Iris pigment epithelial cell (primary cell): ENCODE measurements around the gene CDH23.
A peak's percentile ranks its signal among the peaks of the same experiment; 100 is the strongest.

Source experiments
- DNase-seq: peaks from one replicate; pipeline ENCODE4 v3.0.0-alpha.2; 2011; ENCODE audit warnings: low read depth

CDH23 gene

GRCh38 chr10:71802235-71802634, 405.5 kb downstream of the CDH23 start:
- no peak for DNase-seq

- DNase-seq = no peak
These were observed 406.2 kb downstream of the CDH23 start for GRCh38 chr10:71802715-71803488.

- DNase-seq = no peak
These were observed 407.4 kb downstream of the CDH23 start for GRCh38 chr10:71804077-71804476.

- peak; percentile 29 for DNase-seq
These were observed 409.3 kb downstream of the CDH23 start for GRCh38 chr10:71805776-71806703.

GRCh38 chr10:71806704-71807556, 410.2 kb downstream of the CDH23 start:
- DNase-seq = no peak

- DNase-seq = no peak
These were observed 411.1 kb downstream of the CDH23 start for GRCh38 chr10:71807557-71808510.

GRCh38 chr10:71809628-71810027, 412.9 kb downstream of the CDH23 start:
- no peak for DNase-seq

- no peak for DNase-seq
These were observed 413.5 kb downstream of the CDH23 start for GRCh38 chr10:71810048-71810750.

GRCh38 chr10:71811351-71811750, 414.6 kb downstream of the CDH23 start:
- no peak for DNase-seq

- DNase-seq = no peak
These were observed 415.5 kb downstream of the CDH23 start for GRCh38 chr10:71812016-71812912.

- no peak for DNase-seq
These were observed 416.3 kb downstream of the CDH23 start for GRCh38 chr10:71812913-71813590.

- no peak for DNase-seq
These were observed 418.2 kb downstream of the CDH23 start for GRCh38 chr10:71814922-71815411.

GRCh38 chr10:71815515-71816130, 418.9 kb downstream of the CDH23 start:
- DNase-seq = no peak

GRCh38 chr10:71816421-71816851, 419.7 kb downstream of the CDH23 start:
- DNase-seq = no peak

GRCh38 chr10:71816936-71817618, 420.4 kb downstream of the CDH23 start:
- no peak for DNase-seq

- DNase-seq = no peak
These were observed 421.3 kb downstream of the CDH23 start for GRCh38 chr10:71817831-71818655.
